SK-N-SH (cell line): ENCODE measurements around the gene SLC16A5.

ENCODE experiments used
- CTCF ChIP-seq: fragments of 200-600 bp; sonication (generic); IDR thresholded peaks from 2 replicates; pipeline ENCODE4 v1.6.1; 2017; ENCODE audit warnings: antibody characterized with exemption, mild to moderate bottlenecking, moderate library complexity
- ELF1 ChIP-seq: IDR thresholded peaks from 2 replicates; pipeline ENCODE4 v1.4.0; 2012
- FOXJ3 ChIP-seq: sonication (generic); formaldehyde crosslinking; IDR thresholded peaks from 2 replicates; pipeline ENCODE4 v1.5.1; 2020; ENCODE audit warnings: mild to moderate bottlenecking, missing genetic modification reagents
- FOXM1 ChIP-seq: IDR thresholded peaks from 2 replicates; pipeline ENCODE4 v1.4.0; 2012; ENCODE audit warnings: low read depth, mild to moderate bottlenecking
- GATA2 ChIP-seq: sonication (generic); formaldehyde crosslinking; IDR thresholded peaks from 2 replicates; pipeline ENCODE4 v1.5.0; 2020; ENCODE audit warnings: mild to moderate bottlenecking, missing genetic modification reagents
- JUND ChIP-seq: IDR thresholded peaks from 2 replicates; pipeline ENCODE4 v1.4.0; 2012
- PBX3 ChIP-seq: IDR thresholded peaks from 2 replicates; pipeline ENCODE4; 2012

DNA sequence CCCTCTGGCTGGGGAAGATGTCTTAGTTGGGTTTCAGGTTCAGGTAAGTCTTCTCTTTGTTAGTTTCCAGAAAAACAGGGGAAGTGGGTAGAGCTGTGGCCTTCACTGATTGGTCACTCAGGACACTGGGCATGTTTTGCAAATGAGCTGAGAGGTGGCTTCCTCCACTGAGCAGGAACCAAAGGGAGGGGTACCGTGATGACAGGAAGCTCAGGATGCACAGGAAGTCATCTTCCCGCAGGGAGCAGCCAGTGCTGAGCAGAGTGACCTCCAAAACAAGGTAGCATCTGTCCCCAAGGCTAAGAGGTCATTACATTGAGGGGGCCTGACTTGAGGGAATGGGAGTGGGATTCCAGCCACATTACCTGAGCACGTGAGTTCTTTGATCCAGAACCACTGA, 38.2 kb downstream of the SLC16A5 start:
- TF ChIP-seq ELF1 (no peak), PBX3 (no peak), GATA2 (CRISPR knock-in tag) (no peak), CTCF (no peak), FOXM1 (no peak), JUND (no peak), FOXJ3 (CRISPR knock-in tag) (no peak)
